ENCODE results near the gene MAPK8IP1.

MAPK8IP1 gene

DNA sequence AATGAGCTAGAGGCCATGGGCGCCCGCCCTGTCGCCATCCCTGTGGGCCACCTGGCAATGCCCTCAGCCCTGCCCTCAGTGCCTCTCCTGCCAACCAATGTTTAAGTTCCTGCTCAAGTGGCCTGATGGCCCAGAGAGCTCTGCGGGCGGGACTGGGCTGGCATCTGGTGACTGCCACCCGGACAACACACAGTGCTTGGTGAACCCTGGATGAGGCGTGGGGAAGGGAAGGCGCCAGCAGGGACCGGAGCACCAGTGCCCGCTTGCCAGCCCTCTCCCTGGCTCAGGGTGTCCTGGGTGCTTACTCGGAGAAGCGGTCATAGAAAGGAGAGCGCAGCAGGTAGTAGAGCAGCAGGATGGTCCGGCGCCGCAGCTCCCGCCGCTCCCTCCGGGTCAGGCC is 28.1 kb downstream of the MAPK8IP1 start:
- no peak for DNase-seq

DNA sequence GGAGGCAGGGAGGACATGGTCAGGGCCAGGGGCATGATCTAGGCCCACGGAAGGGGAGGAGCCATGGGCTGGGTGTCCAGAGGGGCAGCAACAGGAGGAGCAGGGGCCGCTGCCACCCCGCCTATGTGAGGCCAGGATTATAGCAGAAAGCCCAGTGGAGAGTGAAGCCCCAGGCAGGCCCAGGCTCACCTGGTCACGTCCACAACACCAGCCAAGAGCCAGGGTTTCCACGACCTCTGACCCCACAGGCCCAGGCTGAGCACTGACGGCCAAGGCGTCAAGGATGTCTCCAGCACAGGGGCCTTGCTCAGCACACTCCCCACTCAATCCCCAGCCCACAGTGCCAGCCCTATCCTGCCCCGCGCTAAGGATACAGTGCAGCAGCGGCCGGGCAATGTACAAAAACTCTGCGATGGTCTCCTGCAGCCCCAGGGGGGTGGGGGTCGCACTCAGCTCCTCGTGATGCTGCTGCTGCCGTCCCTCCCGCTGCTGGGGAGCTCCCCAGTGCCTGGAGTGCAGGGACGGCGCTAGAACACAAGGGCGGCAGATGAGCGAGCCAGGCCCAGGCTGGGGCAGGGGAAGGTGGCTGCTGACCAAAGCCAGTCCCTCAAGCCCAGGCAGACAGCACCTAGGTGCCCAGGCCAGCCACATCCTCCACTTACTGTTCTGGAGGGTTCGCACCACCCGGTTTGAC is 28.6 kb downstream of the MAPK8IP1 start:
- no peak for DNase-seq

DNA sequence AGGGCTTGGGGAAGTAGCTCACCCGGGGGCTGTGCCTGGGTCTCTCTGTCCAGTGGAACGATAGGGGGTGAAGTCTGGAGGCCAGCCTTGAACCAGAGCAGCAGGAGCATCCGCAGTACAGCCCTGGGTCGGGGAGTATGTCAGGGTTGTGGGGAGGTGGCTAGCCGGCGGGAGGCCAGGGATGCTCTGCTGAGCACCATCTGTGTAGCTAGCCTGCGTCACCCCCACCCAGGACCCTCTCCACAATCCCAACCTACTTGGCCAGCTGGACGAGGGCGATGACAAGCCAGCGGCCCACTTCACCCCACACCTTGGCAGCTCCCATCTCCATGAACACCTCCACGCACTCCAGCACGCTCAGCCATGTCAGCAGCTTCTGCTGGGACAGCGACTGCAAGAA is 30.0 kb downstream of the MAPK8IP1 start:
- no peak for DNase-seq

DNA sequence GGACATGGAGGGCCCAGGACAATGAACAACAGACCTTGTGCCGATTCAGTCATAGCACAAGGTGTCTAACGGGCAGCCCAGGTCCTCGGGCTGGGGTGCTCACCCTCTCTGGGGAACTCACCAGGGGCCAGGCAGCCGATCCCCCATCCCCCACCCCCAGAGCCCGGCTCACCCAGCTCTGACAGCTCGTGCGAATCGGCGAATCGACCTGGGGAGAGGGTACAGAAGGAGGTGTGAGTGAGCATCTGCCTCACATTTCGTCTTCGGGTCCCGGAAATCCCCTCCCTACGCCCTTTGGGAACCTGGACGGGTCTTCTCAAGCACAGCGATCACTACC is 31.8 kb downstream of the MAPK8IP1 start:
- DNase-seq = no peak

DNA sequence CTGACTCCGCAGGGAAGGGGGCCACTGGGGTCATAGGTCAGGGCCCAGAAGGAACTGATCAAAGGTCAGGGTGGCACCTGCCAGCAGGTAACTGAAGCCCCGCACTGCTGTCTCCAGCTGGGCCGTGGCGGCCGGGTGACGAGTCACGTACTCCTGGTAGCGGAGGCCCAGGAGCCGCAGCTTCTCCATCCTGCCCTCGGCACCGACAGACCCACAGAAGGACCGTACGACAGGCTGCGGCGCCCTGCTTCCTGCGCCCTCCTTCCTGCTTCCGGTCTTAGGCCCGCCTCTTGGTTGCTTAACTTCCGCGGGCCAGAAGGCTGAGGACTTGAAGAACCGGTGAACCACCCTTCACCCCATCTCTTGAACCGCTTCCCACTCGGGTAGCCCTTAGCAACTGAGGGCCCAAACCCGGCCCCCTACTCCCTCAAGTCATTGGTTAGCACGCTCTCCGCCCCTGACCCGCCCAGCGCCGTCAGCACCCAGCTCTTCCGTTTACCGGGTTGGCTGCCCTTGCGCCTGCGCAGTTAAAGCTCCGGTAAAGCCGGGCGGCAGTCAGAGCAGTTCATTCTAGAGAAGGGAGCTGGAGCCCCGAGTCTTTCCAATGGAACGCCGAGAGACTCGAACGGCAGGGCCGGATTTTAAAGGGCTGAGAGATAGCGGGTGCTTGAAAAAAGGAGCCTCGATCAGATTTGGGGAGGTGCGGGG is 32.3 kb downstream of the MAPK8IP1 start, which contains the start of gene PEX16:
PEX16 (minus strand) TSS at position 255 of the 708 bp plus-strand sequence; CDS start at position 189, 66 bp downstream.
- DNase-seq = peak; percentile 98

DNA sequence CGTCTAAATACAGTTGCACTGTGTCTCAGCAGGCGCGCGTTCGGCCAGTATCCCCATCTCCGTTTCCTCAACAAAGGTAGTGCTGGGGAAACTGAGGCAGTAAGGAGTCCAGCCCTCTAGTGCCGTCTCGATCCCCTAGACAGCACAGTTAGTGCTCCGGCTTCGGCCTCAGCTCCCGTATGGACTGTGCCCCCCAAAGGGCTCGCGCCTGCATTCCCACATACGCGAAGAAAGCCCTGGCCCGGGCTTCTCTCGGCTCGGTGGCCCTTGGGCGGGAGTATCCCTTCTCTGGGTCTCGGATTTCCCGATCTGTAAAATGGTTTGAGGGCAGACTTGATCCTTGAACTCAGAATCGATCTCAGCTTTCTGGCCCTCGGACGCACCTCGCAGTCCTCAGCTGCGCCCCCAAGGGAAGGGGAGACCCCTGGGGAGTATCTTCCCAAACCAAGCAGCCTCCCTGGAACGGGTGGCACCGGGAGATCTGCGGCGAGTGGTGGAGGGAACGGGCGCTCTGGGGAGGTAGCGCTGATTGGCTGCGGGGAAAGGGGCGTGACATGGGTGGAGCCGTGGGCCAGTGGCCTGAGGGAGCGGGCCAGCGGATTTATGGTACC is 33.0 kb downstream of the MAPK8IP1 start:
- peak; percentile 69 for DNase-seq

DNA sequence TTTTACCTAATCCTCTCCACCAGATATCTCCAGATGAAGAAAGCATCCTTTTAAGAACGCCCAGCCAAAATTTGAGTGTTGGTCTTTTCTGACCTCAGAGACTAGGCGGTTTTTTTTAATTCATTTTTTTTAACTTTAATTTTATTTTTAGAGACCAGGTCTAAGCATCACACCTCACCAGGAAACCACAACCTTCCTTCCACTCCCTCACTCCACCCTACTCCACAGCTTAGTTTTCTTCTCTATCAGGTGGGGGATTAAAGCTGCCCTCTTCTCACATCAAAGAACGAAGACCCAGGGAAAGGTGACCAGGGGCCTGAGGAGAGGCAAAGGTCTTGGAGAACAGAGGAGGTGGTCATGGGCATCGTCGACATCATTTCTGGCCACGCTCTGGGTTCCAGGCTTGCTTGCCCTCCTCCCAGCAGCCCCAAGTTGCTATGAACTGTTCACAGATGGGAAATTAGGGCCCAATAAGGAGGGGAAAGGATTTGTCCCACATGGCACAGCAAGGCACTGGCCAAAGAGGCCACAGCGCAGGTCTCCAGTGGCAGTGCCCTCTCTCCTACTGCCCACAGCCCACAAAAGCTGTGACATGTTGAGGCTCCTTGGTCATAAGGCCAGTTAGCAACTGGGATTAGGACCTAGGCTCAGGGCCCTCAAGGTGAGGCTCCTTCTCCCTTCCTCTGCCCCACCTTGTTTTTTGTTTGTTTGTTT is 33.7 kb downstream of the MAPK8IP1 start:
- no peak for DNase-seq

DNA sequence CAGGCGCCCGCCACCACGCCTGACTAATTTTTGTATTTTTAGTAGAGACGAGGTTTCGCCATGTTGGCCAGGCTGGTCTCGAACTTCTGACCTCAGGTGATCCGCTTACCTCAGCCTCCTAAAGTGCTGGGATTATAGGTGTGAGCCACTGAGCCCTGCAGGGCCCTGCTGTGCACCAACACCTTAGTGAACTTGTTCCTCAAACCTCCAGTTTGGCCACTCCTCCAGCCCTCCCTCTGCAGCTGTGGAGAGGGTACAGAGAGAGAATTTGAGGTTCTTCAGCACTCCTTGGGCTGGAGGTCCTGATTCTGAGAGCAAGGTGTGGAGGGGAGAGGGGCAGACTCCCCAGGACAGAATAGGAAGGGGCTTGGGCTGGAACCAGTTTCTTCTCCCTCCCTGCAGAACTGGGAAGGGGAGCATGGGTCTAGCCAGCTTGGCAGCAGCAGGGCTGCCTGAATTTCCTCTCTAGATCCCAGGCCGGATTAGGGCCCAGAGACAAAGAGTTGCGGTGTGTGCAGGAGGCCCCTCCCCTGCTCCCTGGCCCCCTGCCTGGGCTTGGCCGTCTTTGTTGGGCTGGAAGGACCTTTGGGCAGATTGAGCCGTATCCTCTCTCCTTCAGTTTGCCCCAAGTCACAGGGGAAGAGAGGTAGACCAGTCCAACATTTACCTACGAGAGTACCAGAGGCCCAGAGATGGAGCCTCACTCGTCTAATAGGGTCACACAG is 34.5 kb downstream of the MAPK8IP1 start:
- DNase-seq = no peak

DNA sequence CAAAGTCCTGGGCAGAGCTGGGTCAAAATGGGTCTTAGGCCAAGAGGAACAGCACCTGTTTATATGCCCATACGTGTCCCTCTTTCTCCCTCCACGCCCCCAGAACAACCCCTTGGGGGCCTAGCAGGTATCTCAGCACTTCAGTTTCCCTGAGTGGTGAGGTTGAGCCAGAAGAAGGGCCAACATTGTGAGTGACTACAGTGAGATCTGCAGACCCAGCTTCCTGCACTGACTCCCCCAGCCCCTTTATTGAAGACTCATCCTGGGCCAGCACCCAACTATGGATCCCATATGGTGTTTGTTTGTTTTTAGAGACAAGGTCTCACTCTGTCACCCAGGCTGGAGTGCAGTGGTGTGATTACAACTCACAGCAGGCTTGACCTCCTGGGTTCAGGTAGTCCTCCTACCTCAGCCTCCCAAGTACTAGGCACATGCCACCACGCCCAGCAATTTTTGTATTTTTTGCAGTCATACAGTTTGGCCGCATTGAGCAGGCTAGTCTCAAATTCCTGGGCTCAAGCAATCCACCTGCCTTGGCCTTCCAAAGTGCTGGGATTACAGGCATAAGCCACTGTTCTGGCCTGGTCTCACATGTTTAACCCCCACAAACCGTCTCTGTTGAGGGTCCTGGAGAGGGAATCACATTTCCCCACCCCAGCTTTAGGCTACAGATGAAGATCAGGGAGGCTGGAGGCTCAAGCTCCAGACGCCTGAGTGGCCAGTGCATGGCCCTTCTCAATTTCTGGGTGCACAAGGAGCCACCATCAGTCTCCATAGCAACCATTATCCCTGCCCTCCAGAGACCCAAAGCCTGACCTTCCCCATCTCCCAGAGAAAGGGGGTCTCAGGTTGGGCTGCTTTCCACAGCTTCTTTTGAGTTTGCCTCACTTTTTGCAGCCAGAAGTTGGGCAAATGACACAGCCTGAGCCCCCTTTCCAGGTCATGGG is 35.4 kb downstream of the MAPK8IP1 start:
- DNase-seq = no peak

DNA sequence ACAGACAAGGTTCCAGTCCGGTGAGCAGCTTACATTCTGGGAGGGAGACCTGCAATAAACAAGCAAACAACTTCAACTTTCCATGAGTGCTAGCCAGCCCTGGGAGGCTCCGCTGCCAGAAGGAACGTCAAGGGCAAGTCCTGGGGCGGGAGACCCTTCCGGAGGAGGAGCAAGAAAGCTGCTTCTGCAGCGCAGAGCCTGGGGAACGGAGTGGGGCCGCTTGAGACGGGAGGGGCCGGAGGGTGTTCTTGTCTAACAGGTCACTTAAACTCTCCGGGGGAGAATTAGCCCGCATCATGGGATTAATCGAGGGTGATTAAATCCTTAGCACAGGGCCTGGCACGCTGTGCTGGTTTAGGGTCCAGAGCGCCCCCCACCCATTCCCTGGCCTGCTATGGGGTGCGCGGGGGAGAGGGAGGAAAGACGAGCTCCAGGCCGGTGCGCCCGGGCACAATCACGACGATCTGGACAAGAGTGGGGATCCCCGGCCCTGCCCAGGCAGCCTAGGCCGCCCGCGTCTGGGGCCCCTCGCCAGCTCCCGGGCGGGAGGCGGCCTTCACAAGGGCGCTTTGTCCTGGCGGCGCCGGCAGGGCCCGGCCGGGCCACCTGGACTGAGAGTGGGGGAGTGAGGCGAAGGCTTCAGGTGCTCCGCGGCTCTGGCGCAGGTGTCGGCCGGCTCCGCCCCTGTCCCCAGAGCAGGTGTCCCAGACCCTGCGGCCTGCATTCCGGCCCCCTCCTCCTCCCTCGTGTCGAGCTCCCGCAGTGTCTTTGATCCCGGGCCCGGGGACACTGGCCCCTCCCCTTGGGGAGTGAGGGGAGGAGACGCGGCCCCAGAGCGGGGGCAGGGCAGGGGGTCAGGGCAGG is 36.3 kb downstream of the MAPK8IP1 start:
- DNase-seq = no peak

DNA sequence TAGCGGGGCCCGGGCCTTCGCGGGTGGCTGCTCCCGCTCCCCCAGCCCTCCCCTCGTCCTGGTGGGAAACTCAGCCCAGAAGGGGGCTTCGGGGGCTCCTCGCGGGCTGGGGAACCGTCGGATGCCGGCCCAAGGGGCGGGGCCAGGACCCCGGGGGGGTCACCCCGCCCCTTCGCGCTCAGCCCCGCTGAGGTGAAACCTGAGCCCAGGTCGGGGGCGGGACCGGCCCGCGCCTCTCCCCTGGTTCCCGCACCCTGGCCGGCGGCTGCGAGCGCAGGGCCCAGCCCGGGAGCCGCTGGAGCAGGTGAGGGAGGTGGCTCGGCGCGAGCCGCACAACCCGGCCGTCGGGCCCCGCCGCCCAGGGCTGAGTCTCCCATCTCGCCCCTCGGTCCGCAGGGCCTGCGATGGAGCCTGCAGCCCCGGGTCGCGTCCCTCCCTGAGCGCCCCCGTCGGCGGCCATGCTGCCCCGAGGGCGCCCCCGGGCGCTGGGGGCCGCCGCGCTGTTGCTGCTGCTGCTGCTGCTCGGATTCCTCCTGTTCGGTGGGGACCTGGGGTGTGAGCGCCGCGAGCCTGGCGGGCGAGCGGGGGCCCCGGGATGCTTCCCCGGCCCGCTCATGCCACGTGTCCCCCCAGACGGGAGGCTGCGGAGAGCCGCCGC is 37.1 kb downstream of the MAPK8IP1 start, which contains the start of gene LARGE2:
LARGE2 (plus strand) TSS at position 232 of the 658 bp plus-strand sequence; CDS start at position 459, 227 bp downstream.
- DNase-seq = peak; percentile 46

DNA sequence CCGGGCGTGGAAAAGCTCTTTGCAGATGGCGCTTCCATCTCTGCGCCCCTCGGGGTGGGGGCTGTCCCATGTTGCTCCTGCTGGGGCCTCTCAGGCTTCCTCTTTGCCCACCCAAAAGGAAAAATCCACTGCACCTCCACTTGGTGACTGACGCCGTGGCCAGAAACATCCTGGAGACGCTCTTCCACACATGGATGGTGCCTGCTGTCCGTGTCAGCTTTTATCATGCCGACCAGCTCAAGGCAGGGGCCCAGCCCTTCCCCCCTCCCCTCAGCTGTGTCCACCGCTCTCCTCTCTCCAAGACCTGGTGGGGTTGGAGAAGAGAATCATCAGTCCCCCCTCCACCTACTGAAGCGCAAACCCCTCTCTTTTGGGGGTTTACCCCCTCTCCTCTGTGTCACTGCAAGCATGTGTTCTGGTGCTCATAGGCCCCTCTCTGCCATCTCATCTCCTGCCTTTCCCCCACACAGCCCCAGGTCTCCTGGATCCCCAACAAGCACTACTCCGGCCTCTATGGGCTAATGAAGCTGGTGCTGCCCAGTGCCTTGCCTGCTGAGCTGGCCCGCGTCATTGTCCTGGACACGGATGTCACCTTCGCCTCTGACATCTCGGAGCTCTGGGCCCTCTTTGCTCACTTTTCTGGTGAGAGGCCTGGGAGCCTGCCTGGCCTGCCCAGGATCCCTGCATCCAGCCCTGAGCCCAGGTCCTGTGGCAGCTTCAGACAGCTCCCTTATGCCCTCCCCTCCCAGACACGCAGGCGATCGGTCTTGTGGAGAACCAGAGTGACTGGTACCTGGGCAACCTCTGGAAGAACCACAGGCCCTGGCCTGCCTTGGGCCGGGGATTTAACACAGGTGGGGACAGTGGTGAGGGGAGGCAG is 38.8 kb downstream of the MAPK8IP1 start:
- DNase-seq = no peak

DNA sequence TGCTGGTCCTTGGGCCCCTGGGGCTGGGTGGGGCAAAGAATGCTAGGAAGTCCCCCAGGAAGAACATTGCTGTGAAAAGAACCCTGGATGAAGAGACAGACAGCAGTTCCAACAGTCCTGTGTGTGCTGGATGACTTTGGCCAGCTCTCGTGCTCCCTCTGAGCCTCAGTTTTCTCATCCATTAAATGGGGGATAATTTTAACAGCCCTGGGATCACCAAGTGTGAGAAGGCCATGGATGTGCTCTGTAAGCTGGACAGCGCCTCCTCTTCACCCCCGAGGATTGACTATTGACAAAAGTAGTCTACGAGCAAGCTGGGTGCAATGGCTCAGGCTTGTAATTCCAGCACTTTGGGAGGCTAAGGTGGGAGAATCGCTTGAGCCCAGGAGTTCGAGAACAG is 39.5 kb downstream of the MAPK8IP1 start:
- no peak for DNase-seq

DNA sequence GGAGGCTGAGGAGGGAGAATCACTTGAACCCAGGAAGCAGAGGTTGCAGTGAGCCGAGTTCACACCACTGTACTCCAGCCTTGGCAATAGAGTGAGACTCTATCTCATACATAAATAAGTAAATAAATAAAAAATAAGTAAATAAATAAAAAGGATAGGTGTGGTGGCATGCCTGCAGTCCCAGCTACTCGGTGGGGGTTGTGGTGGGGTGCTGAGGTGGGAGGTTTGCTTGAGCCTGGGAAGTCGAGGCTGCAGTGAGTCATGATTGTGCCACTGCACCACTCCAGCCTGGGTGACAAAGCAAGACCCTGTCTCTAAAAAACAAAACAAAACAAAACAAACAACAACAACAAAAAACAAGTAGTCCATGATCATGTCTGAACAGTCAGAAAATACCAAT is 40.1 kb downstream of the MAPK8IP1 start:
- no peak for DNase-seq

DNA sequence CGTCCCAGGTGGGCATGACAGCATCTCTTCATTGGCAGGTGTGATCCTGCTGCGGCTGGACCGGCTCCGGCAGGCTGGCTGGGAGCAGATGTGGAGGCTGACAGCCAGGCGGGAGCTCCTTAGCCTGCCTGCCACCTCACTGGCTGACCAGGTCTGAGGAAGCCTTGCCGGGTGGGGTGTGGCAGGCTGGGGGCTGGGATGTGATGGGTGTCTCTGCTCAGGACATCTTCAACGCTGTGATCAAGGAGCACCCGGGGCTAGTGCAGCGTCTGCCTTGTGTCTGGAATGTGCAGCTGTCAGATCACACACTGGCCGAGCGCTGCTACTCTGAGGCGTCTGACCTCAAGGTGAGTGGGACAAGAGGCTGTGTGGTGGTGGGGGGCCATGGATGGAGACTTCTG is 40.5 kb downstream of the MAPK8IP1 start:
- DNase-seq = no peak

DNA sequence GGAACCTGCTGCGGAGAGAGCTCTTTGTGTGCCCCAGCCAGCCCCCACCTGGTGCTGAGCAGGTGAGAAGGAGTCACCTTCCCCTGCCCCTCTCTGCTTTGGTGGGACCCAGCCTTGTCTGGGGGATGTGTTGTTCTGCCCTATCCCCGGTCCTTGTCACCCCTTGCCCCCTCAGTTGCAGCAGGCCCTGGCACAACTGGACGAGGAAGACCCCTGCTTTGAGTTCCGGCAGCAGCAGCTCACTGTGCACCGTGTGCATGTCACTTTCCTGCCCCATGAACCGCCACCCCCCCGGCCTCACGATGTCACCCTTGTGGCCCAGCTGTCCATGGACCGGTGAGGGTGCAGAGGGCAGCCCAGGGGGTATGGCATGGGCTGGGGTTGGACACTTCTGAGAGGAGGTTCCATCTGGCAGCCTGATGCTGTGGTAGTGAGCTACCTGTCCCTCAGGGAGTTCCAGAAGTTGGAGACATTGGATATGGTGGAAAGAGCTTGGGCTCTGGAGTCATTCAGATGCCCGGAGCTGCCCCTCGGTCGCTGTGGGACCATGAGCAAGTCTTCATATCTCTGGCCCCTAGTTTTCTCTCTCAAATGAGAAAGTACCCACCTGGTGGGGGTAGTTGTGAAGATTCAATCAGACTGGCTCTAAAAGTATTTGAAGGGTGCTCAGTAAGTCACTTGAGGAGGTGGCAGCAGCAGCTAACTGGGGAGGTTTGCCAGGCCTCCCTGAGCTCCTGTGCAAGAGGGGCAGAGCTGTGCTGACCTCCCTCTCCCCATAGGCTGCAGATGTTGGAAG is 41.3 kb downstream of the MAPK8IP1 start:
- no peak for DNase-seq

DNA sequence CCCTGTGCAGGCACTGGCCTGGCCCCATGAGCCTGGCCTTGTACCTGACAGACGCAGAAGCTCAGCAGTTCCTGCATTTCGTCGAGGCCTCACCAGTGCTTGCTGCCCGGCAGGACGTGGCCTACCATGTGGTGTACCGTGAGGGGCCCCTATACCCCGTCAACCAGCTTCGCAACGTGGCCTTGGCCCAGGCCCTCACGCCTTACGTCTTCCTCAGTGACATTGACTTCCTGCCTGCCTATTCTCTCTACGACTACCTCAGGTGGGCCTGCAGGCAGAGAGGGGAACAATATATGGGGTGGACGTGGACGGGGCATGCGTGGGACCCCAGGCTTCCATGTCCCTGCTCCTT is 41.9 kb downstream of the MAPK8IP1 start:
- DNase-seq = no peak
